GM12864 (cell line): Measurements from ENCODE around the gene C10orf90.

Experiments
- DNase-seq: peaks from one replicate; pipeline ENCODE4 v3.0.0-alpha.2; 2011; ENCODE audit warnings: low read depth
- H3K4me3 ChIP-seq: 2 replicates; pipeline ENCODE4 v1.5.1; 2011; ENCODE audit warnings: mild to moderate bottlenecking, low read depth, low read length, control low read depth
- CTCF ChIP-seq: IDR thresholded peaks from 2 replicates; pipeline ENCODE4 v1.5.1; 2011; ENCODE audit warnings: low read depth, mild to moderate bottlenecking, moderate library complexity, low read length, control low read depth, inconsistent platforms; ENCODE audit errors: missing control alignments

Gene C10orf90

GRCh38 chr10:126704649-126705048, 34.2 kb upstream of the C10orf90 start:
- DNase-seq, result no peak
- no peak for TF ChIP-seq CTCF

GRCh38 chr10:126702181-126702580, 31.7 kb upstream of the C10orf90 start:
- no peak for DNase-seq
- TF ChIP-seq CTCF, result no peak
- H3K4me3 ChIP-seq, result no peak overlapping the region

More at GRCh38 chr10:126704649-126705048, 34.2 kb upstream of the C10orf90 start:
- H3K4me3 ChIP-seq, result no peak overlapping the region

- H3K4me3 ChIP-seq, result no peak overlapping the region
- DNase-seq, result no peak
- no peak for TF ChIP-seq CTCF
Observed at GRCh38 chr10:126701526-126701925, 31.0 kb upstream of the C10orf90 start.

- TF ChIP-seq CTCF, result no peak
- DNase-seq, result no peak
- no peak overlapping the region for H3K4me3 ChIP-seq
Observed at GRCh38 chr10:126696684-126697083, 26.2 kb upstream of the C10orf90 start.

GRCh38 chr10:126691456-126691855, 21.0 kb upstream of the C10orf90 start:
- no peak overlapping the region for H3K4me3 ChIP-seq
- no peak for DNase-seq
- TF ChIP-seq CTCF, result no peak

- DNase-seq, result no peak
- no peak for TF ChIP-seq CTCF
- H3K4me3 ChIP-seq, result no peak overlapping the region
Observed at GRCh38 chr10:126690534-126690933, 20.0 kb upstream of the C10orf90 start.

- no peak overlapping the region for H3K4me3 ChIP-seq
- no peak for DNase-seq
- TF ChIP-seq CTCF, result no peak
Observed at GRCh38 chr10:126689461-126689994, 19.0 kb upstream of the C10orf90 start.
